Neural progenitor cell (in vitro differentiated cells): ENCODE measurements around the gene RAD23B. TPM values are rescaled to one million over a fixed set of nuclear protein-coding genes. Genes with fewer than 3 reads are reported as not detected.
"Not testable (repeated sequence)": the region's sequence is repeated elsewhere in the genome, so short reads cannot be mapped to it uniquely, and the experiment has no call there.

Source experiments
- DNase-seq: peaks from one replicate; pipeline ENCODE4 v3.0.0-alpha.2; 2016; ENCODE audit warnings: low spot score
- H2AFZ ChIP-seq: fragments of 200-600 bp; sonication (generic); replicated peaks from 2 replicates; pipeline ENCODE4 v1.6.1; 2016; ENCODE audit warnings: antibody characterized with exemption
- H3F3A ChIP-seq: fragments of 200-600 bp; sonication (generic); 2 replicates; pipeline ENCODE4 v1.6.1; 2016; ENCODE audit warnings: antibody characterized with exemption, low read depth
- H3K27ac ChIP-seq: fragments of 200-600 bp; sonication (generic); 2 replicates; pipeline ENCODE4 v1.5.1; 2016; ENCODE audit warnings: mild to moderate bottlenecking
- H3K27me3 ChIP-seq: fragments of 200-600 bp; sonication (generic); 2 replicates; pipeline ENCODE4 v1.6.1; 2016; ENCODE audit warnings: mild to moderate bottlenecking, moderate library complexity
- H3K36me3 ChIP-seq: fragments of 200-600 bp; sonication (generic); 2 replicates; pipeline ENCODE4 v1.5.1; 2016
- H3K4me1 ChIP-seq: fragments of 200-600 bp; sonication (generic); 2 replicates; pipeline ENCODE4 v1.6.1; 2016; ENCODE audit warnings: mixed run types
- H3K4me2 ChIP-seq: fragments of 200-600 bp; sonication (generic); 2 replicates; pipeline ENCODE4 v1.6.1; 2016
- H3K4me3 ChIP-seq: fragments of 200-600 bp; sonication (generic); 2 replicates; pipeline ENCODE4 v1.5.1; 2016
- H3K79me2 ChIP-seq: fragments of 200-600 bp; sonication (generic); 2 replicates; pipeline ENCODE4 v1.6.1; 2016; ENCODE audit warnings: low read depth
- H3K9ac ChIP-seq: fragments of 200-600 bp; sonication (generic); 2 replicates; pipeline ENCODE4 v1.6.1; 2016
- H3K9me3 ChIP-seq: fragments of 200-600 bp; sonication (generic); 2 replicates; pipeline ENCODE4 v1.5.1; 2016; ENCODE audit warnings: low read depth
- H4K20me1 ChIP-seq: fragments of 200-600 bp; sonication (generic); 2 replicates; pipeline ENCODE4 v1.6.1; 2016; ENCODE audit warnings: low read depth
- H3K27ac Mint-ChIP-seq: 3 replicates; pipeline ENCODE4 v1.8.0; 2021; ENCODE audit warnings: mixed read lengths
- H3K27me3 Mint-ChIP-seq: 2 replicates; pipeline ENCODE4 v1.8.0; 2022; ENCODE audit warnings: low read depth, mild to moderate bottlenecking, inconsistent platforms, moderate library complexity, mixed read lengths; ENCODE audit not compliant: insufficient read depth
- H3K36me3 Mint-ChIP-seq: 3 replicates; pipeline ENCODE4 v1.8.0; 2021; ENCODE audit warnings: mixed read lengths
- H3K4me1 Mint-ChIP-seq: 3 replicates; pipeline ENCODE4 v1.8.0; 2021; ENCODE audit warnings: mixed read lengths
- H3K4me3 Mint-ChIP-seq: 3 replicates; pipeline ENCODE4 v1.8.0; 2021; ENCODE audit warnings: mild to moderate bottlenecking, moderate library complexity, mixed read lengths
- H3K9me3 Mint-ChIP-seq: 3 replicates; pipeline ENCODE4 v1.8.0; 2020; ENCODE audit warnings: mixed read lengths
- EZH2 ChIP-seq: fragments of 200-600 bp; sonication (generic); IDR thresholded peaks from 2 replicates; pipeline ENCODE4 v1.6.1; 2017; ENCODE audit warnings: antibody characterized with exemption, mild to moderate bottlenecking, moderate library complexity
- EZH2phosphoT487 ChIP-seq: fragments of 200-600 bp; sonication (generic); IDR thresholded peaks from 2 replicates; pipeline ENCODE4 v1.6.1; 2017; ENCODE audit warnings: antibody characterized with exemption
- total RNA-seq: library from RNA; depleted of rRNA; stranded (reverse); fragments of >200 nt; gene quantifications from 2 replicates; pipeline ENCODE4 v1.2.3, GENCODE V29; 2015; ENCODE audit warnings: low replicate concordance
- TF ChIP-seq, protein P1 (sequence below): fragments of 200-600 bp; sonication (generic); IDR thresholded peaks from 2 replicates; pipeline ENCODE4 v1.5.1; 2017; ENCODE audit warnings: antibody characterized with exemption, mild to moderate bottlenecking

The RAD23B gene
- total RNA-seq, 1 donor from 2014 or later, result 178 TPM

- no peaks in the 10 kb centered on the region for H3K9me3 ChIP-seq
- H3K9ac ChIP-seq, result no peak overlapping the region
- Mint-ChIP-seq H3K4me1 (peaks cover 10% of the 10 kb centered on the region), H3K4me3 (no peak overlapping the region), H3K9me3 (peaks cover 36% of the 10 kb centered on the region), H3K27ac (no peak overlapping the region), H3K36me3 (peaks cover 41% of the 10 kb centered on the region), H3K27me3 (peaks cover 2% of the 10 kb centered on the region)
- no peak overlapping the region for H3K4me2 ChIP-seq
- no peak overlapping the region for H2AFZ ChIP-seq
- H4K20me1 ChIP-seq, result peaks cover 99% of the 10 kb centered on the region
- peaks cover 15% of the 10 kb centered on the region for H3F3A ChIP-seq
- peaks cover 100% of the 10 kb centered on the region for H3K79me2 ChIP-seq
- peaks cover 3% of the 10 kb centered on the region for H3K36me3 ChIP-seq
- H3K27me3 ChIP-seq, result no peaks in the 10 kb centered on the region
- peaks cover 17% of the 10 kb centered on the region for H3K4me1 ChIP-seq
- H3K4me3 ChIP-seq, result no peak overlapping the region
- no peak for DNase-seq
- no peak for TF ChIP-seq EZH2phosphoT487
- TF ChIP-seq, protein P1, sequence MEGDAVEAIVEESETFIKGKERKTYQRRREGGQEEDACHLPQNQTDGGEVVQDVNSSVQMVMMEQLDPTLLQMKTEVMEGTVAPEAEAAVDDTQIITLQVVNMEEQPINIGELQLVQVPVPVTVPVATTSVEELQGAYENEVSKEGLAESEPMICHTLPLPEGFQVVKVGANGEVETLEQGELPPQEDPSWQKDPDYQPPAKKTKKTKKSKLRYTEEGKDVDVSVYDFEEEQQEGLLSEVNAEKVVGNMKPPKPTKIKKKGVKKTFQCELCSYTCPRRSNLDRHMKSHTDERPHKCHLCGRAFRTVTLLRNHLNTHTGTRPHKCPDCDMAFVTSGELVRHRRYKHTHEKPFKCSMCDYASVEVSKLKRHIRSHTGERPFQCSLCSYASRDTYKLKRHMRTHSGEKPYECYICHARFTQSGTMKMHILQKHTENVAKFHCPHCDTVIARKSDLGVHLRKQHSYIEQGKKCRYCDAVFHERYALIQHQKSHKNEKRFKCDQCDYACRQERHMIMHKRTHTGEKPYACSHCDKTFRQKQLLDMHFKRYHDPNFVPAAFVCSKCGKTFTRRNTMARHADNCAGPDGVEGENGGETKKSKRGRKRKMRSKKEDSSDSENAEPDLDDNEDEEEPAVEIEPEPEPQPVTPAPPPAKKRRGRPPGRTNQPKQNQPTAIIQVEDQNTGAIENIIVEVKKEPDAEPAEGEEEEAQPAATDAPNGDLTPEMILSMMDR, result no peak
- TF ChIP-seq EZH2, result no peak
- no peak overlapping the region for H3K27ac ChIP-seq
These were observed 12.9 kb downstream of the RAD23B start for GRCh38 chr9:107295995-107296394.

- H3K4me2 ChIP-seq, H3K9me3 ChIP-seq, H3K27ac Mint-ChIP-seq, H2AFZ ChIP-seq, H3K27ac ChIP-seq, H3K4me3 ChIP-seq, H3K27me3 ChIP-seq, H3K9ac ChIP-seq, H3K27me3 Mint-ChIP-seq, H3K4me3 Mint-ChIP-seq, H3K36me3 ChIP-seq, DNase-seq: not testable (repeated sequence)
- Histone ChIP-seq H3F3A (peaks cover 15% of the 10 kb centered on the region), H3K79me2 (peaks cover 100% of the 10 kb centered on the region), H3K4me1 (peaks cover 17% of the 10 kb centered on the region), H4K20me1 (peaks cover 93% of the 10 kb centered on the region)
- Mint-ChIP-seq H3K4me1 (peaks cover 10% of the 10 kb centered on the region), H3K9me3 (peaks cover 36% of the 10 kb centered on the region), H3K36me3 (peaks cover 39% of the 10 kb centered on the region)
These were observed 13.5 kb downstream of the RAD23B start for GRCh38 chr9:107296592-107296991.

DNA sequence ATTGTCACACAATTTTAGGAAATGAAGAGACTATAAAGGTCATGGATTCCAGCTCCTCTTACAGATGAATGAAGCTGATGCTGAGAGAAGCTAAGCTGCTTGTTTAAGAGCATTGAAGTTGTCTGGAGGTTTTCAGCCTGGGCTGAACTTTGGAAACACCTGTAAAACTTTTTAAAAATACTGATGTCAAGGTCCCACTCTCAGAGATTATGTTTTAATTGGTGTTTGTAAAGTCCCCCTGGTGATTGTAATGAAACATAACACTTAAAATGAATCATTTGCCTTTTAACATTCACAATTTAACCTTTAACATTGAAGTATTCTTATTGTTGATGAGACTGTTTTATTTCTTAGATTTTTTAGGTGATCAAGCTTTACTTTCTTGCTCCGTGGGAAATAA lies 16.4 kb downstream of the RAD23B start:
- peak overlapping the region; percentile 19 for H3K4me2 ChIP-seq
- peaks cover 14% of the 10 kb centered on the region for H3F3A ChIP-seq
- no peak for DNase-seq
- Mint-ChIP-seq H3K9me3 (peaks cover 21% of the 10 kb centered on the region), H3K27ac (no peak overlapping the region), H3K27me3 (peaks cover 2% of the 10 kb centered on the region), H3K36me3 (peaks cover 26% of the 10 kb centered on the region), H3K4me1 (peaks cover 10% of the 10 kb centered on the region), H3K4me3 (no peak overlapping the region)
- H3K4me1 ChIP-seq, result peaks cover 10% of the 10 kb centered on the region
- H2AFZ ChIP-seq, result no peak overlapping the region
- no peaks in the 10 kb centered on the region for H3K27me3 ChIP-seq
- no peak overlapping the region for H3K4me3 ChIP-seq
- H4K20me1 ChIP-seq, result peaks cover 67% of the 10 kb centered on the region
- TF ChIP-seq EZH2 (no peak), EZH2phosphoT487 (no peak)
- TF ChIP-seq, protein P1, result no peak
- H3K36me3 ChIP-seq, result peaks cover 18% of the 10 kb centered on the region
- H3K9ac ChIP-seq, result no peak overlapping the region
- H3K9me3 ChIP-seq, result no peaks in the 10 kb centered on the region
- peak overlapping the region; percentile 25 for H3K27ac ChIP-seq
- peaks cover 100% of the 10 kb centered on the region for H3K79me2 ChIP-seq

DNA sequence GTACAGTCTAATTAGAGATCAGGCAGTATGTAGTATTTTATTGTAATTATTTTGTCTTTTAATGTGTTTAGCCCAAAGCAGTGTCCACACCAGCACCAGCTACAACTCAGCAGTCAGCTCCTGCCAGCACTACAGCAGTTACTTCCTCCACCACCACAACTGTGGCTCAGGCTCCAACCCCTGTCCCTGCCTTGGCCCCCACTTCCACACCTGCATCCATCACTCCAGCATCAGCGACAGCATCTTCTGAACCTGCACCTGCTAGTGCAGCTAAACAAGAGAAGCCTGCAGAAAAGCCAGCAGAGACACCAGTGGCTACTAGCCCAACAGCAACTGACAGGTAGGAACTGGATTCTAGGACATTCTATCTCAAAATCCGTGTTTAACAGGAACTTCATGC lies 23.2 kb downstream of the RAD23B start:
- Histone ChIP-seq H3K27ac (no peak overlapping the region), H3K4me2 (no peak overlapping the region), H3K36me3 (peaks cover 53% of the 10 kb centered on the region), H3K4me3 (no peak overlapping the region), H3K79me2 (peaks cover 99% of the 10 kb centered on the region), H3K9me3 (no peaks in the 10 kb centered on the region), H3K4me1 (peaks cover 5% of the 10 kb centered on the region), H3K9ac (no peak overlapping the region), H4K20me1 (peaks cover 57% of the 10 kb centered on the region), H3F3A (peaks cover 12% of the 10 kb centered on the region), H2AFZ (no peak overlapping the region), H3K27me3 (no peaks in the 10 kb centered on the region)
- Mint-ChIP-seq H3K36me3 (peaks cover 54% of the 10 kb centered on the region), H3K4me1 (no peaks in the 10 kb centered on the region), H3K4me3 (no peak overlapping the region), H3K27me3 (peaks cover 2% of the 10 kb centered on the region), H3K9me3 (no peaks in the 10 kb centered on the region), H3K27ac (no peak overlapping the region)
- no peak for DNase-seq
- TF ChIP-seq EZH2phosphoT487 (no peak), EZH2 (no peak)
- TF ChIP-seq, protein P1, result no peak
